Activated T-helper 1 cell treated with anti-CD3 and anti-CD28 coated beads, Interleukin-12 subunit alpha, Interleukin-12 subunit beta, Interleukin-2, Interleukin-4 antibody, amounts not matched to agents 30 ng/mL and 10 ng/mL and 1 ng/mL, durations not matched to agents 14 hours and 24 hours and 36 hours (primary cell): ENCODE results near the gene CLBA1. TPM values are rescaled to one million over a fixed set of nuclear protein-coding genes. Genes with fewer than 3 reads are reported as not detected.

Source experiments
- DNase-seq: peaks from one replicate; pipeline ENCODE4 v3.0.0; 2021; ENCODE audit warnings: low spot score
- H3K27ac Mint-ChIP-seq: one replicate; pipeline ENCODE4 v1.8.0; 2021; ENCODE audit warnings: mild to moderate bottlenecking, mixed read lengths
- H3K27me3 Mint-ChIP-seq: one replicate; pipeline ENCODE4 v1.8.0; 2022; ENCODE audit warnings: mild to moderate bottlenecking, moderate library complexity, mixed read lengths; ENCODE audit not compliant: insufficient read depth
- H3K36me3 Mint-ChIP-seq: one replicate; pipeline ENCODE4 v1.8.0; 2021; ENCODE audit warnings: low read depth, mixed read lengths
- H3K4me1 Mint-ChIP-seq: one replicate; pipeline ENCODE4 v1.8.0; 2021; ENCODE audit warnings: low read depth, mixed read lengths
- H3K4me3 Mint-ChIP-seq: one replicate; pipeline ENCODE4 v1.8.0; 2021; ENCODE audit warnings: mild to moderate bottlenecking, moderate library complexity, mixed read lengths
- H3K9me3 Mint-ChIP-seq: one replicate; pipeline ENCODE4 v1.8.0; 2021; ENCODE audit warnings: mixed read lengths
- intact Hi-C: fragments of 100-400 bp; cut with micrococcal nuclease; formaldehyde crosslinking; loops from one replicate; pipeline ENCODE4 v1.15.1; 2024
- total RNA-seq: library from RNA; stranded (reverse); gene quantifications from 2 replicates; pipeline ENCODE4 v1.2.3, GENCODE V29; 2022

Gene CLBA1
- total RNA-seq, 1 donor from 2014 or later, result 3.1 TPM

DNA sequence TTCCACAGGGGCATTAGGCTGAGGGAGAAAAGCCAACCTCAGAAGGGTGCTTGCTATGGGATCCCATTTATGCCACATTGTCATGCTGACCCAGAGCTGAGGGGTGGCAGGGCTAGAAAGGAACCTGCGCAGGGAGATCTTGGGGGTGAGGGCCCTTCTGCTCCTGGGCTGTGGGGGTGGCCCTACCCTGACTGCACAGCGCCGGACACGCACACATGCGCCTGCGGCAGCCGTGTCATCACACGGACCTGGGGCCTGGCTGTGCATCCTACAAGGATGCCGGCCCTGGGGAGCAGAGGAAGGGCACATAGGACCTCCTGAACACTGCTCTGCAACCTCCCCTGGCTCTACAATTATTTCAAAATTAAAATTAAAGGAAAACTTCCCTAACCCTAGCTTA lies 28.4 kb downstream of the CLBA1 start:
- Mint-ChIP-seq H3K27me3 (no peaks in the 10 kb centered on the region), H3K27ac (peak overlapping the region; percentile 15), H3K4me3 (no peak overlapping the region), H3K36me3 (peaks cover 39% of the 10 kb centered on the region), H3K9me3 (no peaks in the 10 kb centered on the region), H3K4me1 (peaks cover 56% of the 10 kb centered on the region)
- intact Hi-C loops, result loop anchor here (5.0 kb wide), 1 partner anchor 33 kb away; no protein-coding TSS in a partner anchor
- DNase-seq, result no peak

GRCh38 chr14:105014631-105015030 lies 29.0 kb downstream of the CLBA1 start:
- Mint-ChIP-seq H3K9me3 (no peaks in the 10 kb centered on the region), H3K27ac (no peak overlapping the region), H3K4me1 (peaks cover 62% of the 10 kb centered on the region), H3K36me3 (peaks cover 42% of the 10 kb centered on the region), H3K27me3 (no peaks in the 10 kb centered on the region), H3K4me3 (no peak overlapping the region)
- intact Hi-C loops, result loop anchor here (5.0 kb wide), 1 partner anchor 33 kb away; no protein-coding TSS in a partner anchor
- DNase-seq, result no peak

GRCh38 chr14:105015242-105015641 lies 29.7 kb downstream of the CLBA1 start:
- H3K9me3 Mint-ChIP-seq, result no peaks in the 10 kb centered on the region
- no peaks in the 10 kb centered on the region for H3K27me3 Mint-ChIP-seq
- peaks cover 64% of the 10 kb centered on the region for H3K4me1 Mint-ChIP-seq
- H3K27ac Mint-ChIP-seq, result peak overlapping the region; percentile 3
- intact Hi-C loops, result no loop called here
- peak overlapping the region; percentile 8 for H3K4me3 Mint-ChIP-seq
- H3K36me3 Mint-ChIP-seq, result peaks cover 47% of the 10 kb centered on the region
- no peak for DNase-seq

GRCh38 chr14:105015905-105016304 lies 30.3 kb downstream of the CLBA1 start:
- H3K9me3 Mint-ChIP-seq, result no peaks in the 10 kb centered on the region
- H3K4me3 Mint-ChIP-seq, result peak overlapping the region; percentile 42
- H3K36me3 Mint-ChIP-seq, result peaks cover 44% of the 10 kb centered on the region
- intact Hi-C loops, result no loop called here
- no peak for DNase-seq
- H3K4me1 Mint-ChIP-seq, result peaks cover 64% of the 10 kb centered on the region
- H3K27ac Mint-ChIP-seq, result peak overlapping the region; percentile 67
- no peaks in the 10 kb centered on the region for H3K27me3 Mint-ChIP-seq

DNA sequence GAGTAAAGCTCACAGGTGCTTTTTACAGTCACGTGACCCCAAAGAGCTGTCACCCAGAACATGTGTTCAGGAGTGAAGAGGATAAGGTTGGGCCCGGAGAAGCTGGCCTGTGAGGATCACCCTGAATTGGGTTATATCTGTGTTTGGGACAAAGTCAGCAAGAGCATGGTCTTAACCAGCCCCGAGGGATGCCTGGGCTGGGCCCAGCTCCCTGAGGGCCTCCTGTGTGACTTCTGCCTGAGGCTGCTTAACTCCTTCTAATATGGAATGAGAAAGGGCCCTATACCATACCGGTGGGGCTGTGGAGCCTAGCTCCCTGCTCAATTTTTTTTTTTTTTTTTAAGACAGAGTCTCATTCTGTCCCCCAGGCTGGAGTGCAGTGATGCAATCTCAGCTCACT lies 32.8 kb downstream of the CLBA1 start:
- Mint-ChIP-seq H3K36me3 (peaks cover 37% of the 10 kb centered on the region), H3K4me1 (peaks cover 76% of the 10 kb centered on the region), H3K27ac (no peak overlapping the region), H3K4me3 (peak overlapping the region; percentile 92), H3K27me3 (no peaks in the 10 kb centered on the region), H3K9me3 (no peaks in the 10 kb centered on the region)
- DNase-seq, result no peak
- intact Hi-C loops, result no loop called here

GRCh38 chr14:105019861-105020814 lies 34.5 kb downstream of the CLBA1 start:
- H3K36me3 Mint-ChIP-seq, result peaks cover 36% of the 10 kb centered on the region
- intact Hi-C loops, result loop anchor here (2.0 kb wide), 1 partner anchor 67 kb away; no protein-coding TSS in a partner anchor
- H3K9me3 Mint-ChIP-seq, result no peaks in the 10 kb centered on the region
- peak; percentile 48 for DNase-seq
- H3K27ac Mint-ChIP-seq, result peak overlapping the region; percentile 83
- no peaks in the 10 kb centered on the region for H3K27me3 Mint-ChIP-seq
- peak overlapping the region; percentile 92 for H3K4me3 Mint-ChIP-seq
- H3K4me1 Mint-ChIP-seq, result peaks cover 72% of the 10 kb centered on the region

DNA sequence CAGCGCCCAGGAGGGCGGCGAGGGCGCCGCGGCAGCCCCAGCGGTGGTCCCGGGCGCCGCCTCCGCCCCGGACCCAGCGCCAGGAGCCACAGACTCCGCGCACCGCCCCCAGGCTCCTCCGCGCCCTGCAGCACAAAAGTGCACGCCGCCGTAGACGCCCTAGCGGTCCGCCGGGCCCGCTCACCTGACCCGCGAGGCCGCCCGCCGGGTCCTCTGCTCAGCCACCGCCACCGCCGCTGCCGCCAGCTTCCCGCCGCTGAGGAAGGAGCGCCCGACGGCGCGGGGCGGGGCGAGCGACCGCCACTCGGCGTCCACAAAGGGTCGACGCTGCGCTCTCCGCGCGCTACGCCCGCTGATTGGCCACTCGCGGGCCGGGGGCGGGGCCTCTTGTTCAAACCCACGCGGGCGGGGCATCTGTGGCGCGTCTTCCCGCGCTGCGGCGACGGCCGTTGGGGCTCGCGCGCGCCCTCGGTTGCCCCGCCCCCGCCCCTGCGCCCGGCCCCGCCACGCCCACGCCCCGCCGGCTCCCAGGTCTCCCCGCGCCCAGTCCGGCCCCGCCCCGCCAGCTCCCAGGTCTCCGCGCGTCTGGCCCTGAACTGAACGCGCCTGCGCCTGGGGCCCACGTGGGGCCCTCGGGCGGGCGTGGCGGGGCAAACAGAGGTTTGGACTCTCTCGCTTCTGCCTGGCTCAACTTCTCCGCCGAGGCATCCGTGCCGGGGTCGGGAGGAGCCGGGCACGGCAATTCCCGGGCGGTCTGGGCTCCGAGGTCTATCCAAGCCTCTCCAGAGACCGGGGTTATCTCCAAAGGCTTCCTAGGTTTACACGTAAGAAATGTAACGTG lies 35.4 kb downstream of the CLBA1 start, which contains the start of gene CDCA4:
TSS of gene CDCA4 (minus strand) at position 269 of the 841 bp plus-strand sequence. CDS start 9,154 bp downstream, outside the sequence.
- peak within 1 kb of the TSS; percentile 86 for H3K27ac Mint-ChIP-seq

GRCh38 chr14:105021656-105022275 lies 36.2 kb downstream of the CLBA1 start:
- DNase-seq, result peak; percentile 23
- Mint-ChIP-seq H3K4me1 (peaks cover 72% of the 10 kb centered on the region), H3K9me3 (no peaks in the 10 kb centered on the region), H3K36me3 (peaks cover 25% of the 10 kb centered on the region), H3K27me3 (no peaks in the 10 kb centered on the region), H3K27ac (peak overlapping the region; percentile 86), H3K4me3 (peak overlapping the region; percentile 99)
- intact Hi-C loops, result loop anchor here (1.0 to 2.0 kb wide), 9 partner anchors 24 to 470 kb away; partner anchors contain the start of genes BRF1, CLBA1, GPR132 and TEDC1

More for the DNA sequence above, 35.4 kb downstream of the CLBA1 start, which contains the start of gene CDCA4:
- no peaks in the 10 kb centered on the region for H3K27me3 Mint-ChIP-seq
- H3K4me3 Mint-ChIP-seq, result peak within 1 kb of the TSS; percentile 99
- intact Hi-C loops, result loop anchor here (1.0 to 2.0 kb wide), 9 partner anchors 24 to 470 kb away; partner anchors contain the start of genes BRF1, CLBA1, GPR132 and TEDC1
- no peaks in the 10 kb centered on the region for H3K9me3 Mint-ChIP-seq
- DNase-seq, result peak; percentile 97
- H3K36me3 Mint-ChIP-seq, result peaks cover 29% of the 10 kb centered on the region
- H3K4me1 Mint-ChIP-seq, result peaks cover 72% of the 10 kb centered on the region

DNA sequence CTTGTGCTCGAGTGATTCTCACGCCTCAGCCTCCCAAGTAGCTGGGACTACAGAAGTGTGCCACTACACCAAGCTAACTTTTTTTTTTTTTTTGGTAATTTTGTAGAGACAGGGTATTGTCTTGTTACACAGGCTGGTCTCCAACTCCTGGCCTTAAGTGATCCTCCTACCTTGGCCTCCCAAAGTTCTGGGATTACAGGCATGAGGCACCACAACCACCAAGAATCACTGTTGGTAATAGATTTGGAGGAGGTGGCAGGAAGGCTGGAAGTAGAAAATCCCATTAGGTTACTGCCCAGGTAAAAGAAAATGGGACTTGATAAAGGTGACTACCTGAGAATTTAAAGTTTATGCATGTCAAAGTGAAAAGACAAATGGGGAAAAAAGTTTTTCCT lies 36.7 kb downstream of the CLBA1 start:
- Mint-ChIP-seq H3K27ac (no peak overlapping the region), H3K4me3 (peak overlapping the region; percentile 99), H3K36me3 (peaks cover 23% of the 10 kb centered on the region), H3K27me3 (no peaks in the 10 kb centered on the region), H3K4me1 (peaks cover 70% of the 10 kb centered on the region), H3K9me3 (no peaks in the 10 kb centered on the region)
- intact Hi-C loops, result no loop called here
- DNase-seq, result no peak

- H3K4me1 Mint-ChIP-seq, result peaks cover 63% of the 10 kb centered on the region
- no peak for DNase-seq
- H3K36me3 Mint-ChIP-seq, result peaks cover 22% of the 10 kb centered on the region
- no peaks in the 10 kb centered on the region for H3K27me3 Mint-ChIP-seq
- H3K9me3 Mint-ChIP-seq, result no peaks in the 10 kb centered on the region
- peak overlapping the region; percentile 52 for H3K27ac Mint-ChIP-seq
- H3K4me3 Mint-ChIP-seq, result peak overlapping the region; percentile 45
- intact Hi-C loops, result no loop called here
These were observed 37.6 kb downstream of the CLBA1 start for GRCh38 chr14:105023144-105023543.

- Mint-ChIP-seq H3K27ac (peak overlapping the region; percentile 52), H3K4me1 (peaks cover 57% of the 10 kb centered on the region), H3K9me3 (no peaks in the 10 kb centered on the region), H3K36me3 (peaks cover 22% of the 10 kb centered on the region), H3K27me3 (peaks cover 4% of the 10 kb centered on the region), H3K4me3 (peak overlapping the region; percentile 45)
- intact Hi-C loops, result no loop called here
- DNase-seq, result no peak
These were observed 38.3 kb downstream of the CLBA1 start for GRCh38 chr14:105023791-105024480.
